GM12874 (cell line): Measurements from ENCODE around the gene GNG10.

Experiments
- CTCF ChIP-seq: IDR thresholded peaks from 2 replicates; pipeline ENCODE4 v1.5.1; 2011; ENCODE audit warnings: low read depth, mild to moderate bottlenecking, control low read depth, low read length, moderate library complexity; ENCODE audit not compliant: insufficient read depth

The GNG10 gene

GRCh38 chr9:111658943-111659342 is 2.5 kb upstream of the GNG10 start:
- no peak for TF ChIP-seq CTCF

GRCh38 chr9:111659691-111660090 is 1.7 kb upstream of the GNG10 start:
- no peak for TF ChIP-seq CTCF

DNA sequence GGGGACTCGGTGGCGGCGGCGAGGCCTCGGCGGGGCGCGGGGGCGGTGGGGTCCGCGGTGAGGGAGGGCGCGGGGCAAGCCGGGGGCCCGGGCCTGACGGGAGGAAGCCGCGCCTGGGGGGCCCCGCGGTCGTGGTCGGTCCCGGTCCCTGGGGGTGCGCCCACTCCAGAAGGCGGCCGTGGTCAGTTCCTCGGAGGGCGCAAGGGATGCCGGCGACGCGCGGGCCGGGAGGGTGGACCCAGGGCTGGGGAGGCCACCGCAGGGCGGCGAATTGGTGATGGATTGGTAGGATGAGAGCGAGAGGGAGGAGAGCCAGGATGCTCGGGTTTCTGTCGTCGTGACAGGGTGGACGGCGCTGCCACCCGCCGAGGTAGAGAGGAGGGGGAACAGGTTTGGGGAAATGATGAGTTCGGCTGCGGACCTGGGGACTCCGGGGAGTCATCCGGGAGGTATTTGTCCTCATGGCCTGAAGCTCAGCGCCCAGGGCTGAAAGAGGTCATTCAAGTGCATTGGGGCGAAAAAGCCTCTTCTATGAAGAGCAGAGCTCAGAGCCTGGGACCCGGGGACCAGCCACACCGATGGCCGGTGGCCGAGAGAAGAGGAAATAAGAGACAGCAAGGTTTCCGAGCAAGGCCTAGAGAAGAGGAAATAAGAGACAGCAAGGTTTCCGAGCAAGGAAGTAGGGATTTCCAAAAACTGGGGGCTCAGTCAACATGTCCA is 557 bp downstream of the GNG10 start:
- no peak for TF ChIP-seq CTCF

- TF ChIP-seq CTCF: no peak
These were observed 1.3 kb downstream of the GNG10 start for GRCh38 chr9:111662576-111663300.

GRCh38 chr9:111663301-111663823 is 2.0 kb downstream of the GNG10 start:
- no peak for TF ChIP-seq CTCF

- no peak for TF ChIP-seq CTCF
These were observed 6.7 kb downstream of the GNG10 start for GRCh38 chr9:111668026-111668573.

- no peak for TF ChIP-seq CTCF
These were observed 12.9 kb downstream of the GNG10 start for GRCh38 chr9:111674319-111674718.
